ENCODE measurements around the gene CELF2.
A peak's percentile ranks its signal among the peaks of the same experiment; 100 is the strongest.

CELF2 gene

GRCh38 chr10:11017570-11018431, at the start of gene CELF2:
Gene CELF2 (plus strand): TSS chr10:11017872. CDS start chr10:11018090, 218 bp downstream.
- H3K36me3 ChIP-seq (ENCODE audit: insufficient read depth, low read length) = no peaks in the 10 kb centered on the region
- H3K27ac ChIP-seq (ENCODE audit: low read depth, low read length) = peak within 1 kb of the TSS; percentile 15; the same call in 1 of the 2 replicates
- H3K27me3 ChIP-seq (ENCODE audit: insufficient read depth, low read length) = peaks cover 10% of the 10 kb centered on the region
- peaks cover 2% of the 10 kb centered on the region for H3K4me1 ChIP-seq (ENCODE audit: control insufficient read depth, insufficient read depth, low read length, unreplicated experiment)
- peaks cover 11% of the 10 kb centered on the region for H3K79me2 ChIP-seq (ENCODE audit: control insufficient read depth, insufficient read depth, low read length, unreplicated experiment)
- peak within 1 kb of the TSS; percentile 73 for H2AFZ ChIP-seq (ENCODE audit: low read length, unreplicated experiment)
- peak within 1 kb of the TSS; percentile 90 for H3K4me3 ChIP-seq (ENCODE audit: low read depth, low read length)

- Histone ChIP-seq H3K27me3 (ENCODE audit: insufficient read depth, low read length) (no peaks in the 10 kb centered on the region), H3K27ac (ENCODE audit: low read depth, low read length) (no peak overlapping the region)
These were observed 49.4 kb upstream of the CELF2 start for GRCh38 chr10:10968257-10968588.

GRCh38 chr10:10973310-10973709, 44.4 kb upstream of the CELF2 start:
- no peaks in the 10 kb centered on the region for H3K36me3 ChIP-seq (ENCODE audit: insufficient read depth, low read length)
- H3K79me2 ChIP-seq (ENCODE audit: control insufficient read depth, insufficient read depth, low read length, unreplicated experiment) = no peaks in the 10 kb centered on the region
- H3K27ac ChIP-seq (ENCODE audit: low read depth, low read length) = no peak overlapping the region
- no peaks in the 10 kb centered on the region for H3K27me3 ChIP-seq (ENCODE audit: insufficient read depth, low read length)
- peaks cover 12% of the 10 kb centered on the region for H3K4me1 ChIP-seq (ENCODE audit: control insufficient read depth, insufficient read depth, low read length, unreplicated experiment)
- no peak overlapping the region for H2AFZ ChIP-seq (ENCODE audit: low read length, unreplicated experiment)
- H3K4me3 ChIP-seq (ENCODE audit: low read depth, low read length) = no peak overlapping the region

More at GRCh38 chr10:10968257-10968588, 49.4 kb upstream of the CELF2 start:
- no peaks in the 10 kb centered on the region for H3K79me2 ChIP-seq (ENCODE audit: control insufficient read depth, insufficient read depth, low read length, unreplicated experiment)
- H3K4me1 ChIP-seq (ENCODE audit: control insufficient read depth, insufficient read depth, low read length, unreplicated experiment) = no peaks in the 10 kb centered on the region
- H3K4me3 ChIP-seq (ENCODE audit: low read depth, low read length) = no peak overlapping the region
- H2AFZ ChIP-seq (ENCODE audit: low read length, unreplicated experiment) = no peak overlapping the region
- no peaks in the 10 kb centered on the region for H3K36me3 ChIP-seq (ENCODE audit: insufficient read depth, low read length)

GRCh38 chr10:10975647-10976046, 42.0 kb upstream of the CELF2 start:
- Histone ChIP-seq H3K4me3 (ENCODE audit: low read depth, low read length) (no peak overlapping the region), H3K79me2 (ENCODE audit: control insufficient read depth, insufficient read depth, low read length, unreplicated experiment) (no peaks in the 10 kb centered on the region), H3K4me1 (ENCODE audit: control insufficient read depth, insufficient read depth, low read length, unreplicated experiment) (peaks cover 14% of the 10 kb centered on the region), H3K27ac (ENCODE audit: low read depth, low read length) (no peak overlapping the region), H3K27me3 (ENCODE audit: insufficient read depth, low read length) (no peaks in the 10 kb centered on the region), H3K36me3 (ENCODE audit: insufficient read depth, low read length) (no peaks in the 10 kb centered on the region), H2AFZ (ENCODE audit: low read length, unreplicated experiment) (no peak overlapping the region)

- H3K27ac ChIP-seq (ENCODE audit: low read depth, low read length) = no peak overlapping the region
- no peak overlapping the region for H2AFZ ChIP-seq (ENCODE audit: low read length, unreplicated experiment)
- no peak overlapping the region for H3K4me3 ChIP-seq (ENCODE audit: low read depth, low read length)
- no peaks in the 10 kb centered on the region for H3K27me3 ChIP-seq (ENCODE audit: insufficient read depth, low read length)
- no peaks in the 10 kb centered on the region for H3K36me3 ChIP-seq (ENCODE audit: insufficient read depth, low read length)
- H3K79me2 ChIP-seq (ENCODE audit: control insufficient read depth, insufficient read depth, low read length, unreplicated experiment) = no peaks in the 10 kb centered on the region
- H3K4me1 ChIP-seq (ENCODE audit: control insufficient read depth, insufficient read depth, low read length, unreplicated experiment) = peaks cover 14% of the 10 kb centered on the region
These were observed 41.0 kb upstream of the CELF2 start for GRCh38 chr10:10976652-10977051.

GRCh38 chr10:10977226-10977956, 40.3 kb upstream of the CELF2 start:
- no peak overlapping the region for H2AFZ ChIP-seq (ENCODE audit: low read length, unreplicated experiment)
- H3K79me2 ChIP-seq (ENCODE audit: control insufficient read depth, insufficient read depth, low read length, unreplicated experiment) = no peaks in the 10 kb centered on the region
- H3K4me1 ChIP-seq (ENCODE audit: control insufficient read depth, insufficient read depth, low read length, unreplicated experiment) = peaks cover 14% of the 10 kb centered on the region
- peak overlapping the region; percentile 16 for H3K27ac ChIP-seq (ENCODE audit: low read depth, low read length)
- no peaks in the 10 kb centered on the region for H3K36me3 ChIP-seq (ENCODE audit: insufficient read depth, low read length)
- no peak overlapping the region for H3K4me3 ChIP-seq (ENCODE audit: low read depth, low read length)
- no peaks in the 10 kb centered on the region for H3K27me3 ChIP-seq (ENCODE audit: insufficient read depth, low read length)

GRCh38 chr10:10977978-10978377, 39.7 kb upstream of the CELF2 start:
- H3K4me1 ChIP-seq (ENCODE audit: control insufficient read depth, insufficient read depth, low read length, unreplicated experiment) = peaks cover 14% of the 10 kb centered on the region
- H3K79me2 ChIP-seq (ENCODE audit: control insufficient read depth, insufficient read depth, low read length, unreplicated experiment) = no peaks in the 10 kb centered on the region
- H3K4me3 ChIP-seq (ENCODE audit: low read depth, low read length) = no peak overlapping the region
- H3K27ac ChIP-seq (ENCODE audit: low read depth, low read length) = peak overlapping the region; percentile 16; the same call in 1 of the 2 replicates
- H3K27me3 ChIP-seq (ENCODE audit: insufficient read depth, low read length) = no peaks in the 10 kb centered on the region
- no peak overlapping the region for H2AFZ ChIP-seq (ENCODE audit: low read length, unreplicated experiment)
- H3K36me3 ChIP-seq (ENCODE audit: insufficient read depth, low read length) = no peaks in the 10 kb centered on the region

GRCh38 chr10:10985361-10985760, 32.3 kb upstream of the CELF2 start:
- peak overlapping the region; percentile 33 for H2AFZ ChIP-seq (ENCODE audit: low read length, unreplicated experiment)
- H3K27ac ChIP-seq (ENCODE audit: low read depth, low read length) = no peak overlapping the region
- H3K4me3 ChIP-seq (ENCODE audit: low read depth, low read length) = no peak overlapping the region
- no peaks in the 10 kb centered on the region for H3K36me3 ChIP-seq (ENCODE audit: insufficient read depth, low read length)
- no peaks in the 10 kb centered on the region for H3K27me3 ChIP-seq (ENCODE audit: insufficient read depth, low read length)
- H3K79me2 ChIP-seq (ENCODE audit: control insufficient read depth, insufficient read depth, low read length, unreplicated experiment) = no peaks in the 10 kb centered on the region
- H3K4me1 ChIP-seq (ENCODE audit: control insufficient read depth, insufficient read depth, low read length, unreplicated experiment) = no peaks in the 10 kb centered on the region

GRCh38 chr10:10986606-10987005, 31.1 kb upstream of the CELF2 start:
- Histone ChIP-seq H3K79me2 (ENCODE audit: control insufficient read depth, insufficient read depth, low read length, unreplicated experiment) (no peaks in the 10 kb centered on the region), H3K36me3 (ENCODE audit: insufficient read depth, low read length) (no peaks in the 10 kb centered on the region), H3K4me1 (ENCODE audit: control insufficient read depth, insufficient read depth, low read length, unreplicated experiment) (no peaks in the 10 kb centered on the region), H3K4me3 (ENCODE audit: low read depth, low read length) (no peak overlapping the region), H2AFZ (ENCODE audit: low read length, unreplicated experiment) (no peak overlapping the region), H3K27ac (ENCODE audit: low read depth, low read length) (no peak overlapping the region), H3K27me3 (ENCODE audit: insufficient read depth, low read length) (no peaks in the 10 kb centered on the region)

- Histone ChIP-seq H2AFZ (ENCODE audit: low read length, unreplicated experiment) (no peak overlapping the region), H3K36me3 (ENCODE audit: insufficient read depth, low read length) (no peaks in the 10 kb centered on the region), H3K4me1 (ENCODE audit: control insufficient read depth, insufficient read depth, low read length, unreplicated experiment) (no peaks in the 10 kb centered on the region), H3K79me2 (ENCODE audit: control insufficient read depth, insufficient read depth, low read length, unreplicated experiment) (no peaks in the 10 kb centered on the region), H3K27me3 (ENCODE audit: insufficient read depth, low read length) (no peaks in the 10 kb centered on the region), H3K4me3 (ENCODE audit: low read depth, low read length) (no peak overlapping the region), H3K27ac (ENCODE audit: low read depth, low read length) (no peak overlapping the region)
These were observed 30.6 kb upstream of the CELF2 start for GRCh38 chr10:10987111-10987510.

GRCh38 chr10:10989669-10990068, 28.0 kb upstream of the CELF2 start:
- Histone ChIP-seq H3K4me3 (ENCODE audit: low read depth, low read length) (no peak overlapping the region), H3K27me3 (ENCODE audit: insufficient read depth, low read length) (no peaks in the 10 kb centered on the region), H3K79me2 (ENCODE audit: control insufficient read depth, insufficient read depth, low read length, unreplicated experiment) (no peaks in the 10 kb centered on the region), H3K4me1 (ENCODE audit: control insufficient read depth, insufficient read depth, low read length, unreplicated experiment) (no peaks in the 10 kb centered on the region), H3K36me3 (ENCODE audit: insufficient read depth, low read length) (no peaks in the 10 kb centered on the region), H3K27ac (ENCODE audit: low read depth, low read length) (no peak overlapping the region), H2AFZ (ENCODE audit: low read length, unreplicated experiment) (no peak overlapping the region)

All from ACC112 (cell line).